Sigmoid colon (tissue), 4 donors: ENCODE results near the gene KLK14.

Source experiments
- EP300 ChIP-seq, 4 donors: sonication (generic); formaldehyde crosslinking; IDR thresholded peaks; one replicate each; pipeline ENCODE4 v1.6.1; 2017; ENCODE audit warnings: antibody characterized with exemption in 4 of 4
- POLR2A ChIP-seq, 2 donors: fragments of 450-650 bp; IDR thresholded peaks; one replicate each; pipeline ENCODE4 v1.6.1; 2016; ENCODE audit warnings: antibody characterized with exemption in 2 of 2, mild to moderate bottlenecking in 2 of 2, moderate library complexity in 2 of 2
- POLR2AphosphoS5 ChIP-seq, 4 donors: sonication (generic); formaldehyde crosslinking; IDR thresholded peaks; one replicate each; pipeline ENCODE4 v1.6.1; 2017; ENCODE audit warnings: antibody characterized with exemption in 4 of 4
- TF ChIP-seq, protein P1 (sequence below), 4 experiments: fragments of 450-650 bp in 3 of 4; fragments of 200-600 bp in 1 of 4; IDR thresholded peaks; one replicate each; pipeline ENCODE4 v1.5.1; 2016 to 2019; ENCODE audit warnings: antibody characterized with exemption in 4 of 4, mild to moderate bottlenecking in 3 of 4, moderate library complexity in 2 of 4

DNA sequence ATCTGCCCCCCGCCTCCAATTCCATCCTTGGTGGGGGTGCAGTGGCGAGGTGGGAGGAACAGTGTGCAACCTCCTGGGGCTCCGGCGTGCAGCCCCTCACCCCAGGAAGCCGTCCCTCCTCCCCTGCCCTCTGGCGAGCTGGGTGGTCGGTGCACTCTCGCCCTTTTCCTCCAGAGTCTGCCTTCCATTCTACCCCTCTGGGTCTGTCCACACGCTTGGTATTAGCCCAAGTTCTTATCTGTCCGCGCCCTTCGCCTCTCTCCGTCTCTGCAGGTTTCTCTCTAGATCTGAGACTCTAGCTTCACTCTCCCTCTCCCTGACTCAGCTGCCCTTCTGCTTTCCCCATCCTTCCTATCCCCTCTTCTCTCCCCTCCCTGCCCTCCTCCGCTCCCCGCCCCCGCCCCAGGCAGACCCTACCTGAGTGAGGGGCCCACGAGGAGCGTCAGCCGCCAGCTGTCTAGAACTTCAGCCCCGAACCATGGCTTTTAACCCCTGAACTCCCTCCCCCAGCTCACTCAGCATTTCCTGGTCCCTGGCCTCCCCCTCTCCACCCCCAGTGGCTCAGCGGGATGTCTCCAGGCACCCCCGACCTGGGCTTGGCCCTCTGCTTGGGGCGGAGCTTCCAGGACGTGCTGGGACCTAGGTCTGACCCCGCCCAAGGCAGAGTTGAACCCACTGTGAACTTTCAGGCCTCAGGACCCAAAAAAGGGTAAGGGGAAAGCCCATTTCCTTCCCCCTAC, 17.3 kb downstream of the KLK14 start:
- no peak for TF ChIP-seq POLR2AphosphoS5 (IDR thresholded peaks at IDR 0.05)
- TF ChIP-seq, protein P1, sequence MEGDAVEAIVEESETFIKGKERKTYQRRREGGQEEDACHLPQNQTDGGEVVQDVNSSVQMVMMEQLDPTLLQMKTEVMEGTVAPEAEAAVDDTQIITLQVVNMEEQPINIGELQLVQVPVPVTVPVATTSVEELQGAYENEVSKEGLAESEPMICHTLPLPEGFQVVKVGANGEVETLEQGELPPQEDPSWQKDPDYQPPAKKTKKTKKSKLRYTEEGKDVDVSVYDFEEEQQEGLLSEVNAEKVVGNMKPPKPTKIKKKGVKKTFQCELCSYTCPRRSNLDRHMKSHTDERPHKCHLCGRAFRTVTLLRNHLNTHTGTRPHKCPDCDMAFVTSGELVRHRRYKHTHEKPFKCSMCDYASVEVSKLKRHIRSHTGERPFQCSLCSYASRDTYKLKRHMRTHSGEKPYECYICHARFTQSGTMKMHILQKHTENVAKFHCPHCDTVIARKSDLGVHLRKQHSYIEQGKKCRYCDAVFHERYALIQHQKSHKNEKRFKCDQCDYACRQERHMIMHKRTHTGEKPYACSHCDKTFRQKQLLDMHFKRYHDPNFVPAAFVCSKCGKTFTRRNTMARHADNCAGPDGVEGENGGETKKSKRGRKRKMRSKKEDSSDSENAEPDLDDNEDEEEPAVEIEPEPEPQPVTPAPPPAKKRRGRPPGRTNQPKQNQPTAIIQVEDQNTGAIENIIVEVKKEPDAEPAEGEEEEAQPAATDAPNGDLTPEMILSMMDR (IDR thresholded peaks at IDR 0.05) = no peak
- no peak for TF ChIP-seq POLR2A (IDR thresholded peaks at IDR 0.05)
- TF ChIP-seq EP300 (IDR thresholded peaks at IDR 0.05) = no peak
